Esophagus (tissue), 2 donors: Measurements from ENCODE around the gene ZKSCAN2. TPM values are rescaled to one million over a fixed set of nuclear protein-coding genes. Genes with fewer than 3 reads are reported as not detected.

ENCODE experiments used
- H3K27ac ChIP-seq, 2 donors: one replicate each; pipeline ENCODE4 v1.5.1; 2013; ENCODE audit warnings: low read depth in 2 of 2, mild to moderate bottlenecking in 2 of 2, inconsistent platforms in 1 of 2, low read length in 1 of 2, moderate library complexity in 1 of 2
- H3K27me3 ChIP-seq, 2 donors: one replicate each; pipeline ENCODE4 v1.6.1; 2013; ENCODE audit warnings: low read length in 2 of 2, control low read depth in 1 of 2, mild to moderate bottlenecking in 1 of 2; ENCODE audit not compliant: insufficient read depth in 2 of 2, control insufficient read depth in 1 of 2
- H3K36me3 ChIP-seq, 2 donors: one replicate each; pipeline ENCODE4 v1.6.1; 2013; ENCODE audit warnings: low read length in 1 of 2; ENCODE audit not compliant: control insufficient read depth in 2 of 2, insufficient read depth in 2 of 2
- H3K4me1 ChIP-seq, 2 donors: one replicate each; pipeline ENCODE4 v1.6.1; 2013; ENCODE audit warnings: low read length in 1 of 2; ENCODE audit not compliant: control insufficient read depth in 2 of 2, insufficient read depth in 2 of 2
- H3K4me3 ChIP-seq, 2 donors: one replicate each; pipeline ENCODE4 v1.5.1; 2013; ENCODE audit warnings: low read length in 2 of 2, mild to moderate bottlenecking in 2 of 2, low read depth in 1 of 2, moderate library complexity in 1 of 2
- H3K9me3 ChIP-seq, 2 donors: one replicate each; pipeline ENCODE4 v1.6.1; 2013; ENCODE audit warnings: mild to moderate bottlenecking in 2 of 2, low read depth in 1 of 2, low read length in 1 of 2, moderate library complexity in 1 of 2; ENCODE audit not compliant: control insufficient read depth in 2 of 2, insufficient read depth in 1 of 2
- WGBS, 2 donors: extraction: QIAGEN DNeasy Blood & Tissue Kit; methylation state at CpG; one replicate each; pipeline ENCODE4 v1.1.7; 2013; 5-methylcytosine and 5-hydroxymethylcytosine counted together
- polyA plus RNA-seq, 2 donors: library from polyadenylated mRNA; stranded (reverse); fragments of 200-250 nt; gene quantifications; one replicate each; pipeline ENCODE4 v1.2.3, GENCODE V29; 2013
- donor health status: healthy with polysubstance abuse.
- donor health status: Bipolar disorder and iron deficiency.

Gene ZKSCAN2
- polyA plus RNA-seq, 2 donors, result 0.43 to 0.46 TPM

DNA sequence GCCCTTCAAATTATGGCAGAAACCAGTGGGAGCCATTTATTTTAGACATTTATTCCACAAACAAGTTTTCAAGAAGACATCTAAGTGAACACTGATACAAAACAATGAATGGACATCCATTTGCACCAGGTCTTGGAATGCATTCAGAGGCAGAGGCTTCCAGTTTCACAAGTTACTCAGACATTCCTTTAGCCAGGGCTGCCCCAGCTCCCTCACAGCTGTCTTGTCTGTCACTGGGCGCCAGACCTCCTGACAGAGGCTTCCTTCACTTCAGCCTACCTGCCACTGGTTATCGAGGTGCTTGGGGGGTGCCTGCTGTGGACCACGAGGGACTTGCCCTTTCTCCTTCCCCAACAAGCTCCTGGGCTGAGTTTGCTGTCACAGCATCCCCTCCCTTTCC lies 21.7 kb downstream of the ZKSCAN2 start:
- Histone ChIP-seq H3K4me1 (no peaks in the 10 kb centered on the region), H3K4me3 (no peak overlapping the region), H3K27ac (no peak overlapping the region), H3K9me3 (no peaks in the 10 kb centered on the region), H3K36me3 (peaks cover 0 to 4% of the 10 kb centered on the region in 2 donors), H3K27me3 (peaks cover 0 to under 1% of the 10 kb centered on the region in 2 donors)
- 83 to 91% methylated on average over 3 of the region's 3 CpGs for WGBS, 2 donors

DNA sequence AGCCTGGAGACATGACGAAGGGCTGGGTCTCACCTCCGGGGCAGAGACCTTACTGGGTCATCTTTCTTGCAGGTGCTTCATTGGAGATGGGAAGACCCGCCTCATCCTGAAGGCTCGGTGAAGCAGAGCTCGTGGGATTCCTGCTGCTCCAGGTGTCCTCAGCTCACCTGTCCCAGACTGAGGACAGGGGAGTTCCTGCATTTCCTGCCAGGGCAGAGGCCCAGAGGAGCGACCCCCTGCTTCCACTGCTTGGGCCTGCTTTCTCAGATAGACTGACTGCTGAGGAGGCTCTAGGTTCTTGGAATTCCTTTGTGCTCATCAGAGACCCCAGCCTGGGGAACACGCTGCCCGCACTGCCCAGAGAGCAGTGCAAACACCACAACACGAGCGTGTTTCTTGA lies 29.3 kb downstream of the ZKSCAN2 start:
- H3K27me3 ChIP-seq, result peaks cover 0 to 2% of the 10 kb centered on the region in 2 donors
- WGBS, 2 donors, result 81 to 85% methylated on average over 10 of the region's 10 CpGs
- no peaks in the 10 kb centered on the region for H3K4me1 ChIP-seq
- H3K27ac ChIP-seq, result no peak overlapping the region
- H3K4me3 ChIP-seq, result no peak overlapping the region
- H3K9me3 ChIP-seq, result no peaks in the 10 kb centered on the region
- no peaks in the 10 kb centered on the region for H3K36me3 ChIP-seq

DNA sequence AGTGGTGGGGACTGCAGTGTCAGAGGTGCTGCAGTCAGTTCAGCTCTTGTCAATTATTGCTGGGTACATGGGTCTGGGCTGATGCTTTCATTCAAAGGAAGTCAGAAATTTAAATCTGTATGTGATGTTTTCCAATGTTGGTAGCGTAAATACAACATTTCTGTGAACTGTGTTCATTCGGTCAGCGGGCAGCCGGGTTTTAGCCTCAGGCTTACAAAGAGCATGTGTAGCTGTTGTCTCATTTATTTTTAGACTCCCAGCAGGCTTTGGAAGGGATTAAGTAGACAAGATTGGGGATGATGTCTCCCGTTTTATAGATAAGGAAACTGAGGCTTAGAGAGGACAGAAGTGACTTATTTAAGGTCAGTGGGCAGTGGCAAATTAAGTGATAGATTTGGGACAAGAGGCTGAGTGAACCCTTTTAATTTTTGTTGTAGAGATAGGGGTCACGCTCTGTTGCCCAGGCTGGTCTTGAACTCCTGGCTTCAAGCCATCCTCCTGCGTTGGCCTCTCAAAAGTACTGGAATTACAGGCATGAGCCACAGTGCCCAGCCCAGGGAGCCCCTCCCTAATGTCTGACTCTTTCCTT lies 32.8 kb downstream of the ZKSCAN2 start:
- 71 to 73% methylated on average over 7 of the region's 7 CpGs for WGBS, 2 donors
- no peaks in the 10 kb centered on the region for H3K27me3 ChIP-seq
- H3K4me1 ChIP-seq, result peaks cover 0 to 2% of the 10 kb centered on the region in 2 donors
- H3K4me3 ChIP-seq, result no peak overlapping the region
- H3K27ac ChIP-seq, result no peak overlapping the region
- H3K36me3 ChIP-seq, result no peaks in the 10 kb centered on the region
- no peaks in the 10 kb centered on the region for H3K9me3 ChIP-seq

DNA sequence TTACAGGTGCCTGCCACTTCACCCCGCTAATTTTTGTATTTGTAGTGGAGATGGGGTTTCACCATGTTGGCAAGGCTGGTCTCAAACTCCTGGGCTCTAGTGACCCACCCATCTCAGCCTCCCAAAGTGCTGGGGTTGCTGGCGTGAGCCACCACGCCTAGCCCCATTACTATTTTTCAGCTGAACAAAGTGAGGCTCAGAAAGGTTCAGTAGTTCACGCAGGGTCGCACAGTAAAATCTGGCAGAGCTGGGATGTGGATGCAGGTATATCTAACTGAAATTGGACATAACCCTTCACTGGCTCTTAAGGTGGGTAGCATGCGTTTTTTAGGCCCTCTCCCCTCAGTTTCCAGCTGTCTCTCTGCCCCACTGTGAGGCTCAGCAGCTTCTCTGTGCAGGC lies 33.7 kb downstream of the ZKSCAN2 start:
- H3K36me3 ChIP-seq, result no peaks in the 10 kb centered on the region

DNA sequence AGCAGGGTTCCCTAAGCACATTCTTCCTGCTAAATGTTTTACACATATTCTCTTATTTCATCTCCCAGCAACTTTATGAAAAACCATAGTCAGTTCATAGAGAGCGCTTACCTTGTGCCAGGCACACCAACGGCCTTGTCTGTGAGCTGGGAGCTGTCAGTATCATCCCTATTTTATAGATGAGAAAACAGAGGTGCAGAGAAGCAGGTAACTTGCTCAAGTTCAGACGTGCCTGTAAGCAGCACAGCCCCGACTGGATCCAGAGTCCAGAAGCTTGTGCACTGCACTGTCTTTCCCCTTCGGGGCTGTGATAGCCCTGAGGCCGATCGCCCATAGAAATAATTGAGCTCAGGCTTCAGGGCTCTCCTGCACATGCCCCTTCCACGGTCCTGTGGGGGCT lies 34.7 kb downstream of the ZKSCAN2 start:
- Histone ChIP-seq H3K4me1 (peaks cover 0 to 2% of the 10 kb centered on the region in 2 donors), H3K27me3 (no peaks in the 10 kb centered on the region), H3K36me3 (no peaks in the 10 kb centered on the region), H3K4me3 (no peak overlapping the region), H3K9me3 (no peaks in the 10 kb centered on the region), H3K27ac (no peak overlapping the region)
- WGBS, 2 donors, result 69 to 73% methylated on average over 8 of the region's 8 CpGs

More for the DNA sequence above, 33.7 kb downstream of the ZKSCAN2 start:
- WGBS, 2 donors, result 77 to 78% methylated on average over 6 of the region's 6 CpGs
- H3K27ac ChIP-seq, result no peak overlapping the region
- no peak overlapping the region for H3K4me3 ChIP-seq
- no peaks in the 10 kb centered on the region for H3K27me3 ChIP-seq
- H3K4me1 ChIP-seq, result peaks cover 0 to 2% of the 10 kb centered on the region in 2 donors
- no peaks in the 10 kb centered on the region for H3K9me3 ChIP-seq

DNA sequence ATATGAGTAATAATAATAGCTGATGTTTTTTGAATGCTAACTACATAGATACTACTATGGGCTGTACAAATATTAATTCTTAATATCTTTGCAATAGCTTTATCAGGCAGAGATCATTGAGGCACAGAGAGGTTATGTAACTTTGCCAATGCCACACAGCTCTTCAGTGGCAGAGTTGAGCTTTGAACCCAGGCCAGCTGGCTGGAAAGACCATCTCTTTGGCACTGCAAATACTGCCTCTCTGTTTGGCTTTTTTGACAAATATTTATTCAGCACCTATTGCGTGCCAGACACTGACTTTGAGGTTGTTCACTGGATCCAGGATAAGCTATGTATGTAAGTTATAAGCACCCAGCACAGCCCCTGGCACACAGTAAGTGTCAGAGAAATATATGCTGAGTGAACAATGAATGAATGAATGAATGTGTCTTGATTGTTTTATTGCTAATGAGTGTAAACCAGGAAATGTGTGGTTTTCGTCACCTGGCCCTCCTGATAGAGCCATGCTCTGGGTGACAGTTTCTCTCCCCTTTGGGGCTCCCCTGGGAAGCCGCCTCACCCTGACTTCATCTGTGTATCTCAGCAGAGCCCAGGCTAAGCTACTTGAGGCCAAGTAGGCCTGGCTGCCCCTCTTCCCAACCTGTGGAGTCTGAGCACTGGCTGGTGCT lies 38.4 kb downstream of the ZKSCAN2 start:
- H3K36me3 ChIP-seq, result no peaks in the 10 kb centered on the region
- H3K27me3 ChIP-seq, result no peaks in the 10 kb centered on the region
- no peak overlapping the region for H3K4me3 ChIP-seq
- H3K4me1 ChIP-seq, result peaks cover 0 to 2% of the 10 kb centered on the region in 2 donors
- 69 to 70% methylated on average over 3 of the region's 3 CpGs for WGBS, 2 donors
- H3K27ac ChIP-seq, result no peak overlapping the region
- H3K9me3 ChIP-seq, result no peaks in the 10 kb centered on the region

DNA sequence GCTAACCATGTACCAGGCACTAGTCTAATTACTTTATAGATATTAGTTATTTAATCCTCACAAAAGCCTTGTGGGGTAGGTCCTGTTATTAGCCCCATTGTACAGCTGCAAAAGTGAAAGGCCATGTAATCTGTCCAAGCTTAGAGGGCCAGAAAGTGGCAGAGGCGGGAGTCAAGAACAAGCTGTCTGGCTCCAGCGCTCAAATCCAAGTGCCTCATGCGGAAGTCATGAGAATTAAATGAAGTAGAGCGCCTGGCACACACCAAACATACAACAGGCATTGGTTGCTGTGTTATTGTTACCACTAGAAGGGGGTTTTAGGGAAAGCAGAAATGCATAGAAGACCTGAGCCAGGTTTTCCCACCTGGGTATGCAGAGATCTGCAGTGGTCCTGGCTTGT lies 39.7 kb downstream of the ZKSCAN2 start:
- WGBS, 2 donors, result 68 to 93% methylated on average over 4 of the region's 4 CpGs
- no peak overlapping the region for H3K27ac ChIP-seq
- H3K4me3 ChIP-seq, result no peak overlapping the region
- no peaks in the 10 kb centered on the region for H3K27me3 ChIP-seq
- H3K9me3 ChIP-seq, result peaks cover 0 to 2% of the 10 kb centered on the region in 2 donors
- H3K36me3 ChIP-seq, result no peaks in the 10 kb centered on the region
- H3K4me1 ChIP-seq, result peaks cover 0 to 2% of the 10 kb centered on the region in 2 donors

DNA sequence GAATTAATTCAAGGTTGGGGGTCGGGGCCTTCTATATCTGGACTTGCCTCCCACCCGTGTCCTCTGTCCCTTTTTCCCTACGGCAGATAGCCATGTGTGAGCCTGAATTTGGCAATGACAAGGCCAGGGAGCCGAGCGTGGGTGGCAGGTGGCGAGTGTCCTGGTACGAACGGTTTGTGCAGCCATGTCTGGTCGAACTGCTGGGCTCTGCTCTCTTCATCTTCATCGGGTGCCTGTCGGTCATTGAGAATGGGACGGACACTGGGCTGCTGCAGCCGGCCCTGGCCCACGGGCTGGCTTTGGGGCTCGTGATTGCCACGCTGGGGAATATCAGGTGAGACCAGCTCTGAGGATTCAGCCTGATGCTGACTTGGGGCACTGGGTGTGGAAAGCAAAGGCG lies 40.5 kb downstream of the ZKSCAN2 start:
- Histone ChIP-seq H3K4me3 (no peak overlapping the region), H3K36me3 (no peaks in the 10 kb centered on the region), H3K9me3 (peaks cover 0 to 2% of the 10 kb centered on the region in 2 donors), H3K27ac (no peak overlapping the region), H3K4me1 (peaks cover 0 to 2% of the 10 kb centered on the region in 2 donors), H3K27me3 (no peaks in the 10 kb centered on the region)
- 71 to 84% methylated on average over 17 of the region's 17 CpGs for WGBS, 2 donors

DNA sequence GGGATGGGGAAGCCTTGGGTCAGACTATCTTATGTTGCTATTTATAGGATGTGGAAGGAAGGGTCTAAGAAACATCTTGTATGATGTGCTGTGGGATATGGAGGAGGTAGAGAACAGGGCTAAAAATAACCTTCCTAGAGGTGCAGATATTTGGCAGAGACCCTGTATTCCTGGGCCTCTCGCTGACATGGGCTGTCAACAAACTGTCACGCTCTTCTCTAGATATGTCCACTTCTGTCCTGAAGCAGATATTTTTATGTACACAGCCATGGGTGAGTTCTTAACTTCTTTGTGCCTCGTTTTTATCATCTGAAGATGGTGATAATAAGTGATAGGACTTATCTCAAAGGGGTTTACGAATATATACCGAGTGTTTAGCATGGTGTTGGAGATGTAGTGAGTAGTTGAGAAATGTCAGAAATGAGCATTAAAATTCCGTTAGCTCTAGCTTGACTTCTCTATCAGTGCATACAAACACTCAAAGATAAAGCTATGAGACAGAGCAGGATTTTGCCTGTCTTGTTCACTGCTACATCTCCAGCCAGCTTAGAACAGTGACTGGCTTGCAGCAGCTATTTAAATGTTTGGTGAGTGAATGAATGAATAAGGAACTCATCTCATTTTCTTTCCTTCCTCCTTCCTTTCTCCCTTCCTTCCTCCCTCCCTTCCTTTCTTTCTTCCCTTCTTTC lies 43.8 kb downstream of the ZKSCAN2 start:
- H3K27me3 ChIP-seq, result no peaks in the 10 kb centered on the region
- no peak overlapping the region for H3K4me3 ChIP-seq
- H3K4me1 ChIP-seq, result no peaks in the 10 kb centered on the region
- H3K9me3 ChIP-seq, result peaks cover 0 to 2% of the 10 kb centered on the region in 2 donors
- no peaks in the 10 kb centered on the region for H3K36me3 ChIP-seq
- no peak overlapping the region for H3K27ac ChIP-seq
- WGBS, 2 donors, result 50 to 57% methylated on average over 6 of the region's 6 CpGs
